HepG2 (cell line): ENCODE results near the gene CRLF1. TPM values are rescaled to one million over a fixed set of nuclear protein-coding genes. Genes with fewer than 3 reads are reported as not detected.

ENCODE experiments used
- FOXM1 ChIP-seq: sonication (generic); formaldehyde crosslinking; IDR thresholded peaks from 2 replicates; pipeline ENCODE4 v1.5.0; 2020; ENCODE audit warnings: missing genetic modification reagents
- GABPA ChIP-seq, 2 experiments: IDR thresholded peaks; 2 replicates each; pipeline ENCODE4 v1.6.1; 2011 to 2016; ENCODE audit warnings: low read depth in 2 of 2, low read length in 1 of 2, missing biosample characterization in 1 of 2, missing genetic modification characterization in 1 of 2
- HNF1A ChIP-seq, 2 experiments: sonication (generic) in 1 of 2; formaldehyde crosslinking in 1 of 2; IDR thresholded peaks; 2 replicates each; pipeline versions ENCODE4 v1.4.0 to v1.6.1; 2016 to 2020; ENCODE audit warnings: borderline replicate concordance in 1 of 2, low read depth in 1 of 2, mild to moderate bottlenecking in 1 of 2, missing genetic modification reagents in 1 of 2
- ISX ChIP-seq: sonication (generic); formaldehyde crosslinking; conservative IDR thresholded peaks from 2 replicates; pipeline ENCODE4 v1.5.0; 2020; ENCODE audit warnings: missing genetic modification reagents
- KDM5A ChIP-seq: fragments of 200-600 bp; sonication (generic); IDR thresholded peaks from 2 replicates; pipeline ENCODE4 v1.7.0; 2018; ENCODE audit warnings: antibody characterized with exemption, mild to moderate bottlenecking, low read length, borderline replicate concordance
- KLF12 ChIP-seq: sonication (generic); formaldehyde crosslinking; IDR thresholded peaks from 2 replicates; pipeline ENCODE4 v1.4.0; 2020; ENCODE audit warnings: missing genetic modification reagents, borderline replicate concordance
- NCOR1 ChIP-seq: fragments of 200-600 bp; sonication (generic); IDR thresholded peaks from 2 replicates; pipeline ENCODE4 v1.7.0; 2017; ENCODE audit warnings: antibody characterized with exemption, low read length, borderline replicate concordance
- NFATC3 ChIP-seq: sonication (generic); formaldehyde crosslinking; IDR thresholded peaks from 2 replicates; pipeline ENCODE4 v1.5.1; 2020; ENCODE audit warnings: mild to moderate bottlenecking, missing genetic modification reagents
- PHB2 ChIP-seq: fragments of 450-650 bp; IDR thresholded peaks from 2 replicates; pipeline ENCODE4 v1.6.1; 2018; ENCODE audit not compliant: partially characterized antibody
- SIN3B ChIP-seq: fragments of 150-350 bp; IDR thresholded peaks from 2 replicates; pipeline ENCODE4 v1.6.1; 2014; ENCODE audit warnings: low read length
- STAT5B ChIP-seq: sonication (generic); formaldehyde crosslinking; IDR thresholded peaks from 2 replicates; pipeline ENCODE4 v1.4.0; 2020; ENCODE audit warnings: missing genetic modification reagents
- ZBTB39 ChIP-seq: sonication (generic); formaldehyde crosslinking; IDR thresholded peaks from 2 replicates; pipeline ENCODE4 v1.5.0; 2020; ENCODE audit warnings: missing genetic modification reagents
- ZBTB44 ChIP-seq: sonication (generic); formaldehyde crosslinking; IDR thresholded peaks from 2 replicates; pipeline ENCODE4 v1.4.0; 2020; ENCODE audit warnings: missing genetic modification reagents
- ZFY ChIP-seq: sonication (generic); formaldehyde crosslinking; IDR thresholded peaks from 2 replicates; pipeline ENCODE4 v1.4.0; 2020; ENCODE audit warnings: missing genetic modification reagents
- ZNF143 ChIP-seq: sonication (generic); formaldehyde crosslinking; IDR thresholded peaks from 2 replicates; pipeline ENCODE4 v1.4.0; 2020; ENCODE audit warnings: missing genetic modification reagents
- ZNF333 ChIP-seq: sonication (generic); formaldehyde crosslinking; IDR thresholded peaks from 2 replicates; pipeline ENCODE4 v1.4.0; 2020; ENCODE audit warnings: mild to moderate bottlenecking, missing genetic modification reagents, borderline replicate concordance
- ZNF337 ChIP-seq: sonication (generic); formaldehyde crosslinking; IDR thresholded peaks from 2 replicates; pipeline ENCODE4 v1.5.1; 2020; ENCODE audit warnings: missing genetic modification reagents, low read depth, mild to moderate bottlenecking, borderline replicate concordance
- ZNF619 ChIP-seq: sonication (generic); formaldehyde crosslinking; IDR thresholded peaks from 2 replicates; pipeline ENCODE4 v1.4.0; 2020; ENCODE audit warnings: mild to moderate bottlenecking, missing genetic modification reagents
- ZNF772 ChIP-seq: sonication (generic); formaldehyde crosslinking; IDR thresholded peaks from 2 replicates; pipeline ENCODE4 v1.5.0; 2020; ENCODE audit warnings: mild to moderate bottlenecking, missing genetic modification reagents
- ZSCAN31 ChIP-seq: sonication (generic); formaldehyde crosslinking; IDR thresholded peaks from 2 replicates; pipeline ENCODE4 v1.5.0; 2020; ENCODE audit warnings: low read depth, mild to moderate bottlenecking, missing genetic modification reagents
- ZSCAN9 ChIP-seq: IDR thresholded peaks from 2 replicates; pipeline ENCODE4 v1.6.1; 2016; ENCODE audit warnings: borderline replicate concordance
- polyA plus RNA-seq, 8 experiments: library from polyadenylated mRNA; depleted of rRNA in 3 of 8; stranded (reverse) in 7 of 8; unstranded in 1 of 8; fragments of >200 nt; fragmentation: Illumina TruSeq in 4 of 8; extraction: Trizol in 4 of 8; gene quantifications; 2 replicates each; pipeline versions ENCODE4 v1.2.1 to v1.2.3, GENCODE V29; 2011 to 2016; ENCODE audit warnings: low read depth in 4 of 8, missing spikeins in 1 of 8, mixed read lengths in 1 of 8; ENCODE audit not compliant: insufficient read depth in 1 of 8
- total RNA-seq, 5 experiments: library from RNA; depleted of rRNA; stranded (reverse); fragments of >200 nt; fragmentation: Illumina TruSeq; extraction: Trizol; gene quantifications; 2 replicates each; pipeline ENCODE4 v1.2.3, GENCODE V29; 2016; ENCODE audit warnings: low read depth in 1 of 5

Gene CRLF1
- total and polyA plus RNA-seq, 2 of the 13 experiments (the other 11 are each of a cell fraction or from before 2014, with no cell fraction given) = 217 to 296 TPM

GRCh38 chr19:18610556-18611326 lies 4.1 kb upstream of the CRLF1 start (continued):
- TF ChIP-seq ZBTB39 (CRISPR knock-in tag) (no peak), SIN3B (no peak), ZNF333 (CRISPR knock-in tag) (peak; percentile 62; the same call in 1 of the 2 replicates), FOXM1 (no peak), ZSCAN31 (CRISPR knock-in tag) (0 out of 2 replicates have a peak, but pooled peaks have one; percentile 38), KDM5A (no peak), STAT5B (0 out of 2 replicates have a peak, but pooled peaks have one; percentile 57), PHB2 (no peak), HNF1A (IDR thresholded peaks at IDR 0.05; ENCODE audit: low read depth) (no peak), HNF1A (CRISPR knock-in tag; IDR thresholded peaks at IDR 0.05; ENCODE audit: borderline replicate concordance) (peak; percentile 89), ISX (CRISPR knock-in tag) (no peak), ZBTB44 (no peak), ZNF143 (CRISPR knock-in tag) (no peak), NCOR1 (peak; percentile 79; the same call in 1 of the 2 replicates), ZNF619 (no peak), ZNF772 (CRISPR knock-in tag) (0 out of 2 replicates have a peak, but pooled peaks have one; percentile 55), ZFY (CRISPR knock-in tag) (peak; percentile 70), KLF12 (peak; percentile 49; the same call in 1 of the 2 replicates), GABPA (IDR thresholded peaks at IDR 0.05; ENCODE audit: low read depth, low read length) (0 out of 2 replicates have a peak, but pooled peaks have one; percentile 13), GABPA (CRISPR knock-in tag; IDR thresholded peaks at IDR 0.05; ENCODE audit: low read depth) (peak; percentile 66), ZNF337 (CRISPR knock-in tag) (no peak), NFATC3 (CRISPR knock-in tag) (no peak), ZSCAN9 (CRISPR knock-in tag) (no peak; the same call in 1 of the 2 replicates)
